Stimulated activated CD8-positive, alpha-beta memory T cell treated with anti-CD3 and anti-CD28 coated beads, Interleukin-4, amount 100 ng/mL, for 4 hours (primary cell): ENCODE results near the gene CFAP45.
A peak's percentile ranks its signal among the peaks of the same experiment; 100 is the strongest.

Experiments
- DNase-seq, 2 donors: peaks; one replicate each; pipeline ENCODE4 v3.0.0-alpha.2; 2020; ENCODE audit warnings: low read depth in 2 of 2, low spot score in 1 of 2

CFAP45 gene

GRCh38 chr1:159828581-159829272 lies 71.2 kb downstream of the CFAP45 start:
- no peak for DNase-seq

DNA sequence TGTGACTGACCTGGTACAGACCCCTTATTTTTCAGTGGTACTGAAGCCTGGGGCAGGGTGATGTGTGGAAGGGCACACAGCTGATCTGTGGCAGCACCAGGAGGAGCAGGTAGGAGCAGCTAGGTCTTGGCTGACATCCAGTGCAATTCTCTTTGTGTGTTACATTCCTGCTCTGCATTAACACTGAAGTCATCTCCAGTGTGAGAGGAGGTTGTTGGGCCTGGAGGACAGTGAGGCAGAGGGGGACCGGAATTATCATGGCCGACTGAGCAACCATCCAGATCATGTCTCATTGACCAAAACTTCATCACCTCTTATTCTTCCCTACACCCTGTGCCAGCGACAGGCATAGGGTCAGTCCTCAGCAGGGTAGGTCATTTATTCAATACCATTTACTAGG lies 71.8 kb downstream of the CFAP45 start:
- no peak for DNase-seq

DNA sequence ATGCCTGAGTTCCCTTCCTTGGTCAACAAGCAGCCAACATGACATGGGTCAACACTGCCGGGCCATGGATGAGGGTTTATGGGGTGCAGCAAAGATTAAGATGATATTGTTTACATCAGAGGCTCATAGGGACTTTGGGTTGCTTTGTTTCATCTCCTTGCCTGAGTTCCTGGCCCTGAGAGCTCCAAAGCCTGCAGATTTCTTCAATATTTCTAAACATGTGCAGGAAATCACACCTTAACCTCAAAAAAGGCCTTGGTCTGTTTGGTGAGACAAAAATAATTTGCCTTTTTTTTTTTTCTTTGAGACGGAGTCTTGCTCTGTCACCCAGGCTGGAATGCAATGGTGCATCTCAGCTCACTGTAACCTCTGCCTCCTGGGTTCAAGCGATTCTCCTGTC lies 72.4 kb downstream of the CFAP45 start:
- no peak for DNase-seq

GRCh38 chr1:159827102-159827490 lies 72.9 kb downstream of the CFAP45 start:
- DNase-seq = no peak

- DNase-seq = peak; percentile 33 to 52
These were observed 73.4 kb downstream of the CFAP45 start, which contains the start of gene SLAMF8 for GRCh38 chr1:159826441-159827101. SLAMF8 (plus strand) TSS chr1:159826873; CDS start chr1:159826899, 26 bp downstream.

GRCh38 chr1:159825564-159825963 lies 74.4 kb downstream of the CFAP45 start:
- DNase-seq = no peak

DNA sequence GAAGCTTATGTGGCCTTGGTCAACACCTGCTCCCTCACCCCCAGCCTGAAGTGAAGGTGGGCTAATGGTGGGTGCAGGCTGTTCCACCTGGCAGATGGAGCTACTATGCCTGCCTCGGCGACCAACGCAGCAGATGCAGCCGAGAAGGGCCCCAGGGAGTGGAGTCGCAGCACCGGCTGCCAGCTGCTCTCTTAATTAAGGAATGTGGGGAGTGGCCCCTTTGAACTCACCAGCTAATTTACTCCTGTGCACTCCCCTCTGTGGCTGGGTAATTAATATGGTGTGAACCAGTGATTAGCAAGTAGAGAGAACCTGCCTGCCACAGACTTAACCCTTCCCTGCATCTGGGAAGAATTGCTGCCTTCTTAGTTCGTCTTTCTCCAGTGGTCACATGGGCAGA lies 76.6 kb downstream of the CFAP45 start:
- DNase-seq = no peak
